Skin epidermis (tissue), 12 donors: ENCODE measurements around the gene DNM3.
A peak's percentile ranks its signal among the peaks of the same experiment; 100 is the strongest.
"Not testable (repeated sequence)": the region's sequence is repeated elsewhere in the genome, so short reads cannot be mapped to it uniquely, and the experiment has no call there.

Source experiments
- H3K27ac ChIP-seq, 21 experiments: fragments of 200-600 bp; sonication (generic) in 11 of 21; one replicate each; pipeline ENCODE4 v1.5.0; 2020; ENCODE audit warnings: mild to moderate bottlenecking in 3 of 21, inconsistent platforms in 2 of 21, moderate library complexity in 2 of 21
- H3K4me3 ChIP-seq, 7 experiments: fragments of 200-600 bp; sonication (generic) in 2 of 7; one replicate each; pipeline ENCODE4 v1.5.0; 2020; ENCODE audit warnings: inconsistent platforms in 2 of 7, mild to moderate bottlenecking in 2 of 7, moderate library complexity in 1 of 7

Gene DNM3

GRCh38 chr1:172070055-172070454 lies 228.8 kb downstream of the DNM3 start:
- H3K27ac ChIP-seq = peak overlapping the region in 3 of 21 experiments; percentile 8 to 52 (median 45)
- H3K4me3 ChIP-seq = no peak overlapping the region

- Histone ChIP-seq H3K4me3 (no peak overlapping the region), H3K27ac (no peak overlapping the region)
Measured at GRCh38 chr1:172071746-172072145, 230.4 kb downstream of the DNM3 start.

- H3K4me3 ChIP-seq, H3K27ac ChIP-seq: not testable (repeated sequence)
Measured at GRCh38 chr1:172079859-172080258, 238.6 kb downstream of the DNM3 start.

- Histone ChIP-seq H3K27ac (no peak overlapping the region), H3K4me3 (no peak overlapping the region)
Measured at GRCh38 chr1:172083191-172083590, 241.9 kb downstream of the DNM3 start.

- Histone ChIP-seq H3K27ac (no peak overlapping the region), H3K4me3 (no peak overlapping the region)
Measured at GRCh38 chr1:172084876-172085275, 243.6 kb downstream of the DNM3 start.

GRCh38 chr1:172085317-172085716 lies 244.0 kb downstream of the DNM3 start:
- no peak overlapping the region for H3K27ac ChIP-seq
- no peak overlapping the region for H3K4me3 ChIP-seq

- Histone ChIP-seq H3K4me3 (no peak overlapping the region), H3K27ac (no peak overlapping the region)
Measured at GRCh38 chr1:172086137-172086536, 244.8 kb downstream of the DNM3 start.

GRCh38 chr1:172088256-172088655 lies 247.0 kb downstream of the DNM3 start:
- Histone ChIP-seq H3K27ac (no peak overlapping the region), H3K4me3 (no peak overlapping the region)

- H3K27ac ChIP-seq = no peak overlapping the region
- H3K4me3 ChIP-seq = no peak overlapping the region
Measured at GRCh38 chr1:172089768-172090510, 248.6 kb downstream of the DNM3 start.

- H3K4me3 ChIP-seq = no peak overlapping the region
- H3K27ac ChIP-seq = no peak overlapping the region
Measured at GRCh38 chr1:172090511-172090817, 249.2 kb downstream of the DNM3 start.

- no peak overlapping the region for H3K4me3 ChIP-seq
- no peak overlapping the region for H3K27ac ChIP-seq
Measured at GRCh38 chr1:172095846-172096245, 254.5 kb downstream of the DNM3 start.

- H3K4me3 ChIP-seq = no peak overlapping the region
- H3K27ac ChIP-seq = no peak overlapping the region
Measured at GRCh38 chr1:172105230-172105629, 263.9 kb downstream of the DNM3 start.

- Histone ChIP-seq H3K4me3 (no peak overlapping the region), H3K27ac (no peak overlapping the region)
Measured at GRCh38 chr1:172107316-172107975, 266.1 kb downstream of the DNM3 start.

- no peak overlapping the region for H3K27ac ChIP-seq
- no peak overlapping the region for H3K4me3 ChIP-seq
Measured at GRCh38 chr1:172108161-172108893, 267.0 kb downstream of the DNM3 start.

GRCh38 chr1:172109359-172109758 lies 268.1 kb downstream of the DNM3 start:
- H3K4me3 ChIP-seq = no peak overlapping the region
- H3K27ac ChIP-seq = peak overlapping the region in 2 of 21 experiments; percentile 20 to 38

GRCh38 chr1:172112576-172112975 lies 271.3 kb downstream of the DNM3 start:
- Histone ChIP-seq H3K27ac (no peak overlapping the region), H3K4me3 (no peak overlapping the region)

- H3K4me3 ChIP-seq = no peak overlapping the region
Measured at GRCh38 chr1:172117800-172118199, 276.5 kb downstream of the DNM3 start.

GRCh38 chr1:172118618-172119017 lies 277.3 kb downstream of the DNM3 start:
- Histone ChIP-seq H3K4me3 (no peak overlapping the region), H3K27ac (no peak overlapping the region)

More at GRCh38 chr1:172117800-172118199, 276.5 kb downstream of the DNM3 start:
- no peak overlapping the region for H3K27ac ChIP-seq

- no peak overlapping the region for H3K4me3 ChIP-seq
- H3K27ac ChIP-seq = no peak overlapping the region
Measured at GRCh38 chr1:172119184-172119583, 277.9 kb downstream of the DNM3 start.

GRCh38 chr1:172120381-172120780 lies 279.1 kb downstream of the DNM3 start:
- no peak overlapping the region for H3K4me3 ChIP-seq
- H3K27ac ChIP-seq = peak overlapping the region in 1 of 21 experiments; percentile 11
